ENCODE results near the gene APBB2.

GRCh38 chr4:41196633-41197332 is 17.6 kb downstream of the APBB2 start:
- TF ChIP-seq EZH2 (IDR thresholded peaks at IDR 0.05) (no peak), POLR2AphosphoS5 (IDR thresholded peaks at IDR 0.05; ENCODE audit: borderline replicate concordance, low read depth, low read length) (no peak), FOXP2 (optimal IDR thresholded peaks at IDR 0.05; ENCODE audit: control extremely low read depth, extremely low read length, insufficient read depth) (no peak)
